ENCODE results near the gene D2HGDH. TPM values are rescaled to one million over a fixed set of nuclear protein-coding genes. Genes with fewer than 3 reads are reported as not detected.

D2HGDH gene
- total and polyA plus RNA-seq, 2 experiments from 2014 or later: 3.7 to 17.3 TPM

DNA sequence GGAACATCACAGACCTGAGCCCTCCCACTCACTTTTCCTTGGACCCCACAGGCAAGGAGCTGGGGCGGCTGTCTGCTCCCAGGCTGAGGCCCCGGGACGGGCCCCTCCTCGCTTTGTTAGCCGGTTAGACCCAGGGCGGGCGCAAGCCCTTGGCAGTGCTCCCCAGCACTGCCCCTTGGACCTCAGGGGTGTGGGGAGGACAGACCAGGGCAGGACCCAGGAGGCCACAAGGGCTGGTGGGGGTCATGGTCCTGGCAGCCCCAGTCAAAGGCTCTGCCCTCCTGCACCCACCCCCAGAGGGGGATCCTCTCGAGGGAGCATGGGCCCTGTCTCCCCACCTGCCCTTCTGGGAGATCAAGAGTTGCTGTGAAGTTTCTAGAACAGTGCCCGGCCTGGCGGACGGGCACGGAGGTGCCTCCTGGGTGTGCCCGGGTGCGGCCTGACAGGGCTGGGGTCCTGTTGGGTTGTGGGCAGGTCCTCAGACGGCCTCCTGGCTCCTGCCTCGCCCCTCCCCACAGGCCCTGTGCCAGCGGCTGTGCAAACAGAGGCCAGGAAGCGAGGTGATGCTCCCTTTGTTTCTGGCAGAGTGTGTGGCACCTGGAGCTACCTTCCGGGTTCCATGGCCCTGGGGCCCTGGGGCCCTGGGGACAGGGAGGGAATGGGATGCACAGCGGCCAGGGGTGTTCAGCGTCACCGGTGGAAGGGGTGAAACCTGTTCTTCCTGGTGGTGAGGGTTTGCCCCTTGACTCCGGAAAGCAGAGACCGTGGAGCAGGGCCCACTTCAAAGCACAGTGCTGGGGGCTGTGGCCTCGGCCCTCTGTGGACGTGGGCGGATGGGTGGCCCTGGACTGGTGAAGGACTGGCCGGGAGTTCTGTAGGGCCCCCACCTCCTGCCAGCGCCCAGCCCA is 39.3 kb downstream of the D2HGDH start:
- DNase-seq (ENCODE audit: low spot score) (no peak), ATAC-seq (no peak)
- Mint-ChIP-seq H3K9me3 (peaks cover 7% of the 10 kb centered on the region; the same call in 2 of the 3 replicates), H3K27ac (no peak overlapping the region), H3K27me3 (ENCODE audit: insufficient read depth, low read depth, poor library complexity) (peaks cover 11% of the 10 kb centered on the region), H3K4me3 (no peak overlapping the region), H3K36me3 (ENCODE audit: low read depth) (peaks cover 3% of the 10 kb centered on the region), H3K4me1 (peaks cover 27% of the 10 kb centered on the region)
- no peaks in the 10 kb centered on the region for H3K27me3 ChIP-seq (ENCODE audit: insufficient read depth)
- H3K4me3 ChIP-seq: no peak overlapping the region
- H3K4me1 ChIP-seq (ENCODE audit: insufficient read depth): peaks cover 6% of the 10 kb centered on the region; the same call in 1 of the 2 replicates
- TF ChIP-seq EZH2phosphoT487 (IDR thresholded peaks at IDR 0.05; ENCODE audit: unreplicated experiment) (no peak), ZNF114 (CRISPR knock-in tag; IDR thresholded peaks at IDR 0.05) (no peak), STAT1 (IDR thresholded peaks at IDR 0.05; ENCODE audit: unreplicated experiment) (no peak), CREB1 (CRISPR knock-in tag; IDR thresholded peaks at IDR 0.05; ENCODE audit: low read depth) (no peak), ZNF331 (CRISPR knock-in tag; IDR thresholded peaks at IDR 0.05; ENCODE audit: low read depth) (no peak), REST (IDR thresholded peaks at IDR 0.05; ENCODE audit: unreplicated experiment) (no peak)
- no peaks in the 10 kb centered on the region for H3K36me3 ChIP-seq (ENCODE audit: insufficient read depth)
- H3F3A ChIP-seq (replicated peaks; ENCODE audit: low read depth): no peaks in the 10 kb centered on the region
- H2AFZ ChIP-seq: no peak overlapping the region
- H4K20me1 ChIP-seq (replicated peaks; ENCODE audit: insufficient read depth): no peaks in the 10 kb centered on the region
- H3K4me2 ChIP-seq: no peak overlapping the region
- no peaks in the 10 kb centered on the region for H3K9me2 ChIP-seq (ENCODE audit: insufficient read depth)
- no peak overlapping the region for H3K27ac ChIP-seq (ENCODE audit: low read depth)
- H3K79me2 ChIP-seq (replicated peaks; ENCODE audit: insufficient read depth): no peaks in the 10 kb centered on the region

GRCh38 chr2:241774419-241775222 is 40.2 kb downstream of the D2HGDH start:
- Mint-ChIP-seq H3K9me3 (peaks cover 13% of the 10 kb centered on the region; the same call in 2 of the 3 replicates), H3K27ac (no peak overlapping the region), H3K4me1 (peaks cover 29% of the 10 kb centered on the region), H3K4me3 (no peak overlapping the region), H3K36me3 (ENCODE audit: low read depth) (peaks cover 6% of the 10 kb centered on the region), H3K27me3 (ENCODE audit: insufficient read depth, low read depth, poor library complexity) (peaks cover 12% of the 10 kb centered on the region)
- DNase-seq (ENCODE audit: low spot score) (no peak), ATAC-seq (no peak)
- no peaks in the 10 kb centered on the region for H3F3A ChIP-seq (replicated peaks; ENCODE audit: low read depth)
- H3K27ac ChIP-seq (ENCODE audit: low read depth): no peak overlapping the region
- H3K36me3 ChIP-seq (ENCODE audit: insufficient read depth): no peaks in the 10 kb centered on the region
- H3K4me3 ChIP-seq: no peak overlapping the region
- no peaks in the 10 kb centered on the region for H3K79me2 ChIP-seq (replicated peaks; ENCODE audit: insufficient read depth)
- peaks cover 6% of the 10 kb centered on the region; the same call in 1 of the 2 replicates for H3K4me1 ChIP-seq (ENCODE audit: insufficient read depth)
- no peaks in the 10 kb centered on the region for H3K27me3 ChIP-seq (ENCODE audit: insufficient read depth)
- no peak overlapping the region for H3K4me2 ChIP-seq
- H2AFZ ChIP-seq: no peak overlapping the region
- no peaks in the 10 kb centered on the region for H3K9me2 ChIP-seq (ENCODE audit: insufficient read depth)
- no peaks in the 10 kb centered on the region for H4K20me1 ChIP-seq (replicated peaks; ENCODE audit: insufficient read depth)
- TF ChIP-seq ZNF114 (CRISPR knock-in tag; IDR thresholded peaks at IDR 0.05) (no peak), REST (IDR thresholded peaks at IDR 0.05; ENCODE audit: unreplicated experiment) (no peak), NANOG (IDR thresholded peaks at IDR 0.05; ENCODE audit: borderline replicate concordance) (no peak), ZNF331 (CRISPR knock-in tag; IDR thresholded peaks at IDR 0.05; ENCODE audit: low read depth) (no peak), JUNB (IDR thresholded peaks at IDR 0.05; ENCODE audit: unreplicated experiment) (no peak)
- TF ChIP-seq, protein P1, sequence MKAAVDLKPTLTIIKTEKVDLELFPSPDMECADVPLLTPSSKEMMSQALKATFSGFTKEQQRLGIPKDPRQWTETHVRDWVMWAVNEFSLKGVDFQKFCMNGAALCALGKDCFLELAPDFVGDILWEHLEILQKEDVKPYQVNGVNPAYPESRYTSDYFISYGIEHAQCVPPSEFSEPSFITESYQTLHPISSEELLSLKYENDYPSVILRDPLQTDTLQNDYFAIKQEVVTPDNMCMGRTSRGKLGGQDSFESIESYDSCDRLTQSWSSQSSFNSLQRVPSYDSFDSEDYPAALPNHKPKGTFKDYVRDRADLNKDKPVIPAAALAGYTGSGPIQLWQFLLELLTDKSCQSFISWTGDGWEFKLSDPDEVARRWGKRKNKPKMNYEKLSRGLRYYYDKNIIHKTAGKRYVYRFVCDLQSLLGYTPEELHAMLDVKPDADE (IDR thresholded peaks at IDR 0.05): no peak
